ENCODE data around the gene COLEC12.

- TF ChIP-seq CTCF (IDR thresholded peaks at IDR 0.05) (no peak), POLR2A (IDR thresholded peaks at IDR 0.05) (no peak)
Measured at GRCh38 chr18:326846-327245, 173.7 kb downstream of the COLEC12 start.
